Right lobe of liver (tissue), 4 donors: ENCODE measurements around the gene KCNH2.

ENCODE experiments used
- POLR2A ChIP-seq: fragments of 450-650 bp; IDR thresholded peaks from one replicate; pipeline ENCODE4 v1.6.1; 2017; ENCODE audit warnings: antibody characterized with exemption, mild to moderate bottlenecking
- TF ChIP-seq, protein P1 (sequence below), 4 donors: fragments of 200-600 bp in 3 of 4; fragments of 450-650 bp in 1 of 4; IDR thresholded peaks; one replicate each; pipeline versions ENCODE4 v1.5.1 to v1.8.0; 2016 to 2022; ENCODE audit warnings: antibody characterized with exemption in 4 of 4, mild to moderate bottlenecking in 2 of 4
- donor health status: DM: no; HTN: no; CAD: no.
- donor health status: DM: no; HTN: no; CAD: no.
- donor health status: DM: no; HTN: yes; CAD: no.

DNA sequence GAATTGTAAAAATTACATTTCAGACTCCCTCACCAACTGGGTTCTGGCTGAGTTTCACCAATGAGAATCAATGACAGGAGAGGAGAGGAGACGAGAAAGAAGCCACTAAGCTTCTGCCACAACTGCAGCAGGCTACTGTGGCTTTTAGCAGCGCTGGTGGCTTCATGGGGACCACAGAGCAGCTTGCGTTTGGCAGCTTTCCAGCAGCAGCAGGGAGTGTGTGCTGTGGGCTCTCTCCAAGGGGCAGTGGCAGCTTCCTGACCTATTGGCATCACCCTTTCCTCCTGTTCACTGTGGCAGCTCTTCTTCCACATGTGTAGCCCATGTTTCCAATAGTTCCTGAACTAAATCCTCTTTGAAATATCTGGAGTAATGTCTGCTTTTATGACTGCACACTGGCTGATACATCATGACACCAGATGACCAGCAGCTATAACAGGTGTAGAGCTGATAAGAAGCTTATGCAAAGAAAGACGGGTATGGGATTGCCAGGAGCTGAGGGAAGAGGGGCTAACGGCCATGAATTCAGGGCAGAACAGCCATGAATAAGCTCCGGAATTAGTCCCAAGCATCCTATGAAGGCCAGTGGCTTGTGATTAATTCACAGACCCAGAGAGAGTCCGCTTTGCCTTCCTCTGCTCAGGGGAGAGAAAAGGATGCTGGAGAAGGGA lies 46.8 kb downstream of the KCNH2 start:
- TF ChIP-seq, protein P1, sequence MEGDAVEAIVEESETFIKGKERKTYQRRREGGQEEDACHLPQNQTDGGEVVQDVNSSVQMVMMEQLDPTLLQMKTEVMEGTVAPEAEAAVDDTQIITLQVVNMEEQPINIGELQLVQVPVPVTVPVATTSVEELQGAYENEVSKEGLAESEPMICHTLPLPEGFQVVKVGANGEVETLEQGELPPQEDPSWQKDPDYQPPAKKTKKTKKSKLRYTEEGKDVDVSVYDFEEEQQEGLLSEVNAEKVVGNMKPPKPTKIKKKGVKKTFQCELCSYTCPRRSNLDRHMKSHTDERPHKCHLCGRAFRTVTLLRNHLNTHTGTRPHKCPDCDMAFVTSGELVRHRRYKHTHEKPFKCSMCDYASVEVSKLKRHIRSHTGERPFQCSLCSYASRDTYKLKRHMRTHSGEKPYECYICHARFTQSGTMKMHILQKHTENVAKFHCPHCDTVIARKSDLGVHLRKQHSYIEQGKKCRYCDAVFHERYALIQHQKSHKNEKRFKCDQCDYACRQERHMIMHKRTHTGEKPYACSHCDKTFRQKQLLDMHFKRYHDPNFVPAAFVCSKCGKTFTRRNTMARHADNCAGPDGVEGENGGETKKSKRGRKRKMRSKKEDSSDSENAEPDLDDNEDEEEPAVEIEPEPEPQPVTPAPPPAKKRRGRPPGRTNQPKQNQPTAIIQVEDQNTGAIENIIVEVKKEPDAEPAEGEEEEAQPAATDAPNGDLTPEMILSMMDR (IDR thresholded peaks at IDR 0.05), result no peak
- no peak for TF ChIP-seq POLR2A
